Muscle layer of duodenum (tissue), 2 donors: ENCODE measurements around the gene CLCN4.

ENCODE experiments used
- H3K27ac ChIP-seq: one replicate; pipeline ENCODE4 v1.7.0; 2013; ENCODE audit warnings: mild to moderate bottlenecking, low read length
- H3K27me3 ChIP-seq: one replicate; pipeline ENCODE4 v1.7.0; 2013; ENCODE audit warnings: low read depth, mild to moderate bottlenecking, control low read depth, low read length
- H3K36me3 ChIP-seq, 2 donors: one replicate each; pipeline ENCODE4 v1.7.0; 2013; ENCODE audit warnings: low read length in 2 of 2, control low read depth in 1 of 2, mild to moderate bottlenecking in 1 of 2; ENCODE audit not compliant: insufficient read depth in 2 of 2, control insufficient read depth in 1 of 2
- H3K4me1 ChIP-seq, 2 donors: one replicate each; pipeline ENCODE4 v1.7.0; 2013; ENCODE audit warnings: low read length in 2 of 2, mild to moderate bottlenecking in 2 of 2, control low read depth in 1 of 2, moderate library complexity in 1 of 2; ENCODE audit not compliant: insufficient read depth in 2 of 2, control insufficient read depth in 1 of 2
- H3K4me3 ChIP-seq, 2 donors: one replicate each; pipeline ENCODE4 v1.7.0; 2013; ENCODE audit warnings: low read length in 2 of 2, low read depth in 1 of 2, mild to moderate bottlenecking in 1 of 2
- H3K9me3 ChIP-seq, 2 donors: one replicate each; pipeline ENCODE4 v1.7.0; 2013; ENCODE audit warnings: low read length in 2 of 2, control low read depth in 1 of 2, mild to moderate bottlenecking in 1 of 2; ENCODE audit not compliant: control insufficient read depth in 1 of 2
- donor health status: healthy.

The CLCN4 gene

GRCh38 chrX:10198254-10198653 lies 41.5 kb downstream of the CLCN4 start:
- H3K9me3 ChIP-seq = no peaks in the 10 kb centered on the region
- no peaks in the 10 kb centered on the region for H3K27me3 ChIP-seq
- no peaks in the 10 kb centered on the region for H3K36me3 ChIP-seq
- H3K4me3 ChIP-seq = no peak overlapping the region
- H3K4me1 ChIP-seq = no peaks in the 10 kb centered on the region
- no peak overlapping the region for H3K27ac ChIP-seq

GRCh38 chrX:10199212-10199611 lies 42.4 kb downstream of the CLCN4 start:
- Histone ChIP-seq H3K36me3 (no peaks in the 10 kb centered on the region), H3K9me3 (no peaks in the 10 kb centered on the region), H3K4me3 (no peak overlapping the region), H3K4me1 (no peaks in the 10 kb centered on the region), H3K27ac (no peak overlapping the region), H3K27me3 (no peaks in the 10 kb centered on the region)

GRCh38 chrX:10203617-10204016 lies 46.8 kb downstream of the CLCN4 start:
- Histone ChIP-seq H3K4me3 (no peak overlapping the region), H3K36me3 (no peaks in the 10 kb centered on the region), H3K27ac (no peak overlapping the region), H3K4me1 (no peaks in the 10 kb centered on the region), H3K9me3 (no peaks in the 10 kb centered on the region), H3K27me3 (no peaks in the 10 kb centered on the region)

GRCh38 chrX:10206317-10206716 lies 49.5 kb downstream of the CLCN4 start:
- Histone ChIP-seq H3K36me3 (no peaks in the 10 kb centered on the region), H3K4me3 (no peak overlapping the region), H3K4me1 (no peaks in the 10 kb centered on the region), H3K27ac (no peak overlapping the region), H3K27me3 (no peaks in the 10 kb centered on the region), H3K9me3 (no peaks in the 10 kb centered on the region)

- Histone ChIP-seq H3K27ac (no peak overlapping the region), H3K27me3 (no peaks in the 10 kb centered on the region), H3K4me1 (no peaks in the 10 kb centered on the region), H3K9me3 (no peaks in the 10 kb centered on the region), H3K36me3 (no peaks in the 10 kb centered on the region), H3K4me3 (no peak overlapping the region)
These were observed 51.6 kb downstream of the CLCN4 start for GRCh38 chrX:10208281-10208856.

GRCh38 chrX:10208953-10209352 lies 52.2 kb downstream of the CLCN4 start:
- H3K27ac ChIP-seq = no peak overlapping the region
- no peaks in the 10 kb centered on the region for H3K36me3 ChIP-seq
- no peaks in the 10 kb centered on the region for H3K27me3 ChIP-seq
- no peaks in the 10 kb centered on the region for H3K9me3 ChIP-seq
- no peaks in the 10 kb centered on the region for H3K4me1 ChIP-seq
- no peak overlapping the region for H3K4me3 ChIP-seq

GRCh38 chrX:10212395-10212794 lies 55.6 kb downstream of the CLCN4 start:
- Histone ChIP-seq H3K36me3 (no peaks in the 10 kb centered on the region), H3K4me1 (no peaks in the 10 kb centered on the region), H3K27me3 (no peaks in the 10 kb centered on the region), H3K9me3 (no peaks in the 10 kb centered on the region), H3K4me3 (no peak overlapping the region), H3K27ac (no peak overlapping the region)

GRCh38 chrX:10213716-10214115 lies 56.9 kb downstream of the CLCN4 start:
- no peaks in the 10 kb centered on the region for H3K36me3 ChIP-seq
- H3K9me3 ChIP-seq = no peaks in the 10 kb centered on the region

GRCh38 chrX:10216208-10216607 lies 59.4 kb downstream of the CLCN4 start:
- Histone ChIP-seq H3K27ac (no peak overlapping the region), H3K36me3 (no peaks in the 10 kb centered on the region), H3K4me3 (no peak overlapping the region), H3K9me3 (no peaks in the 10 kb centered on the region), H3K27me3 (no peaks in the 10 kb centered on the region), H3K4me1 (no peaks in the 10 kb centered on the region)

More at GRCh38 chrX:10213716-10214115, 56.9 kb downstream of the CLCN4 start:
- H3K27me3 ChIP-seq = no peaks in the 10 kb centered on the region
- H3K4me3 ChIP-seq = no peak overlapping the region
- H3K27ac ChIP-seq = no peak overlapping the region
- no peaks in the 10 kb centered on the region for H3K4me1 ChIP-seq

GRCh38 chrX:10217198-10217597 lies 60.4 kb downstream of the CLCN4 start:
- Histone ChIP-seq H3K27ac (no peak overlapping the region), H3K27me3 (no peaks in the 10 kb centered on the region), H3K4me3 (no peak overlapping the region), H3K9me3 (no peaks in the 10 kb centered on the region), H3K36me3 (no peaks in the 10 kb centered on the region), H3K4me1 (no peaks in the 10 kb centered on the region)

GRCh38 chrX:10221651-10222050 lies 64.9 kb downstream of the CLCN4 start:
- Histone ChIP-seq H3K4me3 (no peak overlapping the region), H3K27ac (no peak overlapping the region), H3K9me3 (peaks cover 0 to 3% of the 10 kb centered on the region in 2 donors), H3K4me1 (no peaks in the 10 kb centered on the region), H3K36me3 (no peaks in the 10 kb centered on the region), H3K27me3 (no peaks in the 10 kb centered on the region)

- Histone ChIP-seq H3K4me1 (no peaks in the 10 kb centered on the region), H3K27ac (no peak overlapping the region), H3K27me3 (no peaks in the 10 kb centered on the region), H3K9me3 (peaks cover 0 to 3% of the 10 kb centered on the region in 2 donors), H3K36me3 (no peaks in the 10 kb centered on the region), H3K4me3 (no peak overlapping the region)
These were observed 66.5 kb downstream of the CLCN4 start for GRCh38 chrX:10223276-10223675.
